ENCODE data around the gene ATP5F1E. TPM values are rescaled to one million over a fixed set of nuclear protein-coding genes. Genes with fewer than 3 reads are reported as not detected.
A peak's percentile ranks its signal among the peaks of the same experiment; 100 is the strongest.

The ATP5F1E gene
- total and polyA plus RNA-seq, 2 of the 4 experiments (the other 2 are of a cell fraction): 3.8 to 34.5 TPM

DNA sequence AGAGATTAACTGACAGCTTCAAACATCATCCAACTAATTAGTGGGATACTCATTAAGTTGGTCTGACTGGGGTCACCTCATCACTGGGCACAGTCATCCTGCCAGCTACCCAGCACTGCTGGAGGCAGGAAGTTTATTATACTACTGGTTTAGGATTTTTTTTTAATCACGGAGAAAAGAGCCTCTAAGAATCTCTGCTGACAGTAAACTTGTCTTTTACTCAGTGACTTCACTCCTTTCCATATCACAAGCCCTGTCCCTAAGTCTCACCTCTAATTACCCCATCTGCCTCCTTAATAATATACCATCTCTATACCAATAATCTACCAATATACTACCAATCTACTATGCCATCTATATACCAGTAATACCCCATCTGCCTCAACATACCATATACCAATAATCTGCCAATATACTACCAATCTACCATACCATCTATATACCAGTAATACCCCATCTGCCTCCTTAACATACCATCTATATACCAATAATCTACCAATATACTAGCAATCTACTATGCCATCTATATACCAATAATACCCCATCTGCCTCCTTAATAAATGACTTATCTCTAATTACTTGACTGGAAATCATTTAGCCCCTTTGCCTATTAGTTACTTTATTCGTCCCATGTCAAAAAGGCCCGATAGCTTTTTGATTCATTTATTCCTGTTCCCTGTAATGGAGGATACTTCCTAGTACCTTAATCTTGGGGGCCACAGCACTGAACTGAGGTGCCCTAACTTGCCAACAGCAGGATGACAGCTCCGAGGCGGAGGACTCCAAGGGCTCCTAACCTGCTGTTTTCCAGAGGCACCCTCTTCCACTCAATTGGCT, 5.0 kb downstream of the ATP5F1E start:
- Histone ChIP-seq H2AK9ac (replicated peaks; ENCODE audit: low read depth, low read length, poor library complexity) (no peak overlapping the region), H3K18ac (ENCODE audit: low read depth, low read length) (no peak overlapping the region), H3K27me3 (ENCODE audit: control insufficient read depth, insufficient read depth, low read length) (no peaks in the 10 kb centered on the region), H3K79me1 (ENCODE audit: low read depth in 1 of 2, low read length in 2 of 2) (peaks cover 17 to 74% of the 10 kb centered on the region in 2 experiments), H4K5ac (ENCODE audit: low read depth, low read length) (no peak overlapping the region), H2BK5ac (ENCODE audit: low read depth, low read length, poor library complexity, severe bottlenecking) (no peak overlapping the region), H3K27ac (ENCODE audit: insufficient read depth, low read length) (no peak overlapping the region), H3K9me1 (ENCODE audit: insufficient read depth, low read length) (peaks cover 18% of the 10 kb centered on the region), H2AK5ac (ENCODE audit: low read depth, low read length) (no peak overlapping the region), H3K4me2 (ENCODE audit: low read depth, low read length) (no peak overlapping the region), H3K4me1 (ENCODE audit: control insufficient read depth, insufficient read depth, low read length) (peaks cover 9% of the 10 kb centered on the region), H3K56ac (ENCODE audit: extremely low read depth, insufficient read depth, low read length) (no peak overlapping the region; the same call in 1 of the 2 replicates), H3K36me3 (ENCODE audit: control insufficient read depth, insufficient read depth, low read length) (peaks cover 34% of the 10 kb centered on the region), H3K14ac (replicated peaks; ENCODE audit: low read depth, low read length) (no peak overlapping the region), H3K4ac (ENCODE audit: low read depth, low read length) (no peak overlapping the region), H2BK15ac (ENCODE audit: low read depth, low read length) (no peak overlapping the region), H4K20me1 (ENCODE audit: insufficient read depth, low read length) (peaks cover 50% of the 10 kb centered on the region), H2BK20ac (ENCODE audit: low read depth, low read length) (no peak overlapping the region), H4K8ac (ENCODE audit: low read depth in 2 of 2, low read length in 2 of 2) (no peak overlapping the region), H2BK120ac (ENCODE audit: low read depth, low read length) (no peak overlapping the region), H3K4me3 (ENCODE audit: insufficient read depth, low read depth, low read length) (no peak overlapping the region), H3K9me3 (ENCODE audit: control insufficient read depth, insufficient read depth, low read length) (no peaks in the 10 kb centered on the region), H3K23ac (ENCODE audit: low read depth, low read length) (peak overlapping the region; percentile 68), H4K91ac (ENCODE audit: insufficient read depth, low read depth, low read length) (no peak overlapping the region), H3K9ac (ENCODE audit: low read depth, low read length) (no peak overlapping the region), H2AFZ (replicated peaks; ENCODE audit: low read length, poor library complexity) (no peak overlapping the region)
- DNase-seq: no peak
- no TSS peak for BruUV-seq (replicated peaks)
- 100% methylated on average over 2 of the region's 5 CpGs; no CpG with 5 or more reads in 1 of the 2 experiments for WGBS, 2 experiments (ENCODE audit: extremely low coverage in 2 of 2, insufficient read length in 1 of 2)
- dilution Hi-C loops (cut with HindIII; ENCODE audit: low sequenced_read_pairs, unreplicated experiment) (no loop called here), intact Hi-C loops (cut with micrococcal nuclease) (loop anchor here (5.0 kb wide), 1 partner anchor 40 kb away; no protein-coding TSS in a partner anchor), in situ Hi-C loops (cut with MboI; ENCODE audit: low sequenced_read_pairs) (loop anchor here (10.0 to 25.0 kb wide), 4 partner anchors 122 to 1640 kb away; partner anchors contain the start of genes ANKRD60 and RBM38)
- no peak for ATAC-seq (ENCODE audit: low read depth)
- CTCF ChIA-PET: no interaction called here
- TF ChIP-seq RAD21 (IDR thresholded peaks at IDR 0.05; ENCODE audit: low read length) (no peak), RCOR1 (IDR thresholded peaks at IDR 0.05; ENCODE audit: insufficient replicate concordance, low read length) (no peak), CHD1 (IDR thresholded peaks at IDR 0.05; ENCODE audit: low read depth, low read length) (no peak), MXI1 (IDR thresholded peaks at IDR 0.05; ENCODE audit: borderline replicate concordance, low read depth, low read length) (no peak), BHLHE40 (IDR thresholded peaks at IDR 0.05; ENCODE audit: low read depth, low read length) (no peak), FOS (IDR thresholded peaks at IDR 0.05; ENCODE audit: low read depth, low read length) (no peak), MAZ (IDR thresholded peaks at IDR 0.05; ENCODE audit: borderline replicate concordance, low read depth, low read length) (no peak), POLR2A (IDR thresholded peaks at IDR 0.05; ENCODE audit: low read depth, low read length) (no peak)
- TF ChIP-seq, protein P1, sequence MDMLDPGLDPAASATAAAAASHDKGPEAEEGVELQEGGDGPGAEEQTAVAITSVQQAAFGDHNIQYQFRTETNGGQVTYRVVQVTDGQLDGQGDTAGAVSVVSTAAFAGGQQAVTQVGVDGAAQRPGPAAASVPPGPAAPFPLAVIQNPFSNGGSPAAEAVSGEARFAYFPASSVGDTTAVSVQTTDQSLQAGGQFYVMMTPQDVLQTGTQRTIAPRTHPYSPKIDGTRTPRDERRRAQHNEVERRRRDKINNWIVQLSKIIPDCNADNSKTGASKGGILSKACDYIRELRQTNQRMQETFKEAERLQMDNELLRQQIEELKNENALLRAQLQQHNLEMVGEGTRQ (IDR thresholded peaks at IDR 0.05; ENCODE audit: low read depth, low read length): no peak
- TF ChIP-seq, protein P2, sequence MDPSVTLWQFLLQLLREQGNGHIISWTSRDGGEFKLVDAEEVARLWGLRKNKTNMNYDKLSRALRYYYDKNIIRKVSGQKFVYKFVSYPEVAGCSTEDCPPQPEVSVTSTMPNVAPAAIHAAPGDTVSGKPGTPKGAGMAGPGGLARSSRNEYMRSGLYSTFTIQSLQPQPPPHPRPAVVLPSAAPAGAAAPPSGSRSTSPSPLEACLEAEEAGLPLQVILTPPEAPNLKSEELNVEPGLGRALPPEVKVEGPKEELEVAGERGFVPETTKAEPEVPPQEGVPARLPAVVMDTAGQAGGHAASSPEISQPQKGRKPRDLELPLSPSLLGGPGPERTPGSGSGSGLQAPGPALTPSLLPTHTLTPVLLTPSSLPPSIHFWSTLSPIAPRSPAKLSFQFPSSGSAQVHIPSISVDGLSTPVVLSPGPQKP (IDR thresholded peaks at IDR 0.05; ENCODE audit: borderline replicate concordance, low read depth, low read length): no peak
- POLR2A ChIA-PET (ENCODE audit: unreplicated experiment): interaction anchor here (0.6 kb wide), 2 partner anchors 18 to 375 kb away, joined by 4 to 5 read pairs; no protein-coding TSS in a partner anchor
